Inferior parietal cortex (tissue), 1 donor: ENCODE data around the gene SHISA9.
A peak's percentile ranks its signal among the peaks of the same experiment; 100 is the strongest.

Experiments used
- DNase-seq: peaks from one replicate; pipeline ENCODE4 v3.0.0-alpha.2; 2016; ENCODE audit errors: extremely low spot score

The SHISA9 gene

GRCh38 chr16:13021996-13022395 lies 120.6 kb downstream of the SHISA9 start:
- DNase-seq, result no peak

GRCh38 chr16:13029786-13030185 lies 128.4 kb downstream of the SHISA9 start:
- DNase-seq, result no peak

DNA sequence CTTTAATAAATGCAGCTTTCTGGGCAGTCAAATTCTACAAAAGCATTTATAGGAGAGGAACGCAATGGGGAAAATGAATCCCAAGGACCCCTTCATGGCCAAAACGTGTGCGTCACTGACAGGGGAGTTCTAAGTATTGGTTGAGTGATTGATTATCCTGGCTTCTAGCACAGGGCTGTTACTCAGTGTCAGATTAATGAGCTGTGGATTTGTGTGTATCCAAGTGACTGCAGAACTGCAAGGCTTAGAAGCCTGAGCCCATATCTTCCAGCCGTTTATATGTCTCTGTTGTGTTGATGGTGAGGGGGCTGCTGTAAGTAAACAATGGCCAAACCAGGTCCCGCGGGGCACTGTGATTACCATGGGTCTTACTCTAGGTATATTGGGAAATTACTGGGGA lies 129.4 kb downstream of the SHISA9 start:
- DNase-seq, result no peak

DNA sequence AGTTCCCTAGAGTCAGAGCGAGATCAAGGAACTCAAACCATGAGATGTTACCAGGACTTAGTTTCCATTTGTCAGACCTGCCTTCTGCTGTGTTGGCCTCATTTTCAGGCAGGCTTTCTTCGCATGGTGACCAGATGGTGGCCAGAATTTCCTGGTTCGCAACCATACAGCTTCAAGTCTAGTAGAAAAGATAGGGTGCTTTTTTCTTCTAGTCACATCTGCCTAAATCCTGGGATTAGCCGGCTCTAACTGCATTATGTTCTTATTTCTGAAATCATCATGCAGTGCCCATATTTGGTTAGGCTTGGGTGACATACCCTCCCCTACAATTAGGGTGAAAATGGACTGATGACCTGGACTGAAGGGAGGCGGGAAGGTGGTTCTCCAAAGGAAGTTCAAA lies 131.5 kb downstream of the SHISA9 start:
- no peak for DNase-seq

GRCh38 chr16:13036600-13036999 lies 135.2 kb downstream of the SHISA9 start:
- DNase-seq, result peak; percentile 47

DNA sequence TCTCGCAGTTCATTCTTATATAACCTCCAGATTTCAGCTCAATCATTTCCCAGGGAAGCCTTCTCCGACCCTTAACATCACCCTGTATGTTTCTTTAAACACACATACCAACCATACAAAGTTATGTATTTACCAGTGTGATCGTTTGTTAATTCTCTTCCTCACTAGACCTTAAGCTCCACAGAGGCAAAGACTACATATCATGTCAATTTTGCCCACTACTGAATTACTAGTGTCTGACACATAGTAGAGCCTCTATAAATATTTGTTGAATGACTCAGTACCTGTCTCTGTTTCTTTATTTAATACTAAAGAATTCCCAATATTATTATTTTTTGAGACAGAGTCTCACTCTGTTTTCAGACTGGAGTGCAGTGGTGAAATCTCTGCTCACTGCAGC lies 137.2 kb downstream of the SHISA9 start:
- DNase-seq, result no peak

DNA sequence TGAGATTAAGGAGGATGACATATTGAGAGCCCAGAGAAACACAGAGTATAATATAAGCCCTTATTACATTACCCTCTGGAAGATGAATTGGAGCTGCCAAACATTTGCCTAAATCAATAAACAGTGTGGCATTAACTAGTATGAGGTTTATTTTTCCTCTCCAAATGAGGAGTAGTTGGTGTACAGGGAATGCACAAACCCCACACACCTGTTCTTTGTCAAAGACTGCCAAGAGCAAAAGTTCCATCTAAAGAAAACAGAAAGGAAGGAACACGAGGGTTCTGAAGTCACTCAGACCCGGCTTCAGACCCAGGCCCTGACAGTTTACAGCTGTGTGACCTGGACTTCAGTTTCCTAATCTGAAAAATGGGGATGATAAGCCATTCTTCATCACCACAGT lies 138.1 kb downstream of the SHISA9 start:
- DNase-seq, result no peak

DNA sequence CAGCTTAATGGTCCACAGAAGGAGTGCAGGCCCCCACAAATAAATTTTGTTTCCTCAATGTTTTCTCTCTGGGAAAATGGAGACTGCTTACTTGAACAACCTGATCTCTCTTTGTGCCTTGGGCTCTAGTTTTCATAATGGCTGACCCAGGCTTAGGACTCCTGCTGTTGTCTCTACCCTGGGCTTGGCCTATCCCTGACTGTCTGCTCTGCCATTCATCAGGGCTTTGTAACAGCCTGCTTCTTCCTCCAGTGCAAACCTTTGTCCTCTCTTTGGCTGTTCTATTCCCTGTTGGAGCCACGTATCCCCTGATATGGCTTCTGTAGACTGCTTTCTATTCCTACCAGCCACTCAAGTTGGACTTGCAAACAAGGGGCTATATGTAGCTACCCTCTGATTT lies 139.8 kb downstream of the SHISA9 start:
- DNase-seq, result no peak

DNA sequence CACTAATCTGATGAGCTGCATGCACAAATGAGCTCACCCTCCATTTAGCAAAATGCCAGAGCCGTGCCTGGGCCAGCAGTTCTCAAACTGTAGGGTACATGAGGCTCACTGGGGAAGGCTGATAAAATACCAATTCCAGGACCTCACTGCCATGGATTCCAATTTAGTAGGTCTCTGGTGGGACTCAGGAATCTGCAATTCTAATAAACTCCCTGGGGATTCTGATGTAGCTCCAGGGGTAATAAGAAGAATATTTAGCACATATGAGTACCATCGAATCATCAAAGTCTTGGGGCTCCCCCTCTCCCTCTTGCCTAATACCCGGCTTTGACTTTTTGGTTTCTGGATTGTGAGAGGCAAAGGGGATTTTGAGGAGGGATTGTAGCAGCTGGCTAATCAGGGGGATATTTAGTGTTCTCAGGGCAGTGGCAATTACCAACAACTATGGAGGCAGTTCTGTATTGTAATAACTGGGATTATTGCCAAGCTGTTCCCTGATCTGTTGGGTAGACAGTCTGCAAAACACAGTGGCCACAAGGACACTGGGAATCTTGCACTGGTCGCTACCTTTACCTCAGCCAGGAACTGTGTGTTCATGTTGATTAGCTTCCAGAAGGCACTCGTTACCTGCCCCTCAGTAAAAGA lies 140.4 kb downstream of the SHISA9 start:
- DNase-seq, result no peak

DNA sequence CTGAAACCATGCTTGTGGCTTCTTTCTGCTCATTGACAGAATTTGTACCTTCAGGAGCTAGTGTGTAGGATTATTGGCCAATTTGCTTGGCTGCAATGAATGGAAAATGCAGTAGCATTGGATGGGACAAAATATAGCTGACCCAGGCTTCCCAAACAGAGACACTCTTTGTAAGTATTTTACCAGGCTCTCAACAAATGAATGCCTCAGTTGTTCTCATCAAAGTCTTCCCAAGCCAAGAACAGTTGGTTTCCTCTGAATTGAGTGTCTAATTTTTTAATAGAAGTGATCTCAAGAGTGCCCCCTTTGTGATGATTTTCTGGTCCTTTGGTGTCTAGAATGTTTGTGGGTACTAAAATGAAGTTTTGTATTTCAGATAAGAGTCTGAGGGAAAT lies 140.9 kb downstream of the SHISA9 start:
- no peak for DNase-seq

- no peak for DNase-seq
These were observed 144.8 kb downstream of the SHISA9 start for GRCh38 chr16:13046061-13046821.

DNA sequence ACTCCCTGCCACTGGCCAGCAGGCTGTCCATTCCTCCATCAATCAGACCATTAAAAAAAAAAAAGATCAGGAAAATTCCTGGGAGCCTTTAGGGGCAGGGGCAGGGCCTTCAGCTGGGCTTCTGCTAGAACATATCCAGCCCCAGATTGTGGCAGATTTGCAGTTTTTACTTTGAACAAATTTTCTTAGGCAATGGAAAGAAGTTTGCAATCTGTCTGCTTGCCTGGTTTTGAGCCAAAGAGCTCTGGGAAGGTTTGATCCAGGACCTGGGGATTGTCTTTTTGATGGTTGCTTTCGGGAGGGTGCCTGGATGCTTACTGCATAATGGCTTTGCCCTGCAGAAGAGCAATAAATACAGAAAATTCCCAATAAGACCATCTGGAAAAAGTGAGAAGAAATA lies 145.9 kb downstream of the SHISA9 start:
- DNase-seq, result no peak

- no peak for DNase-seq
These were observed 148.3 kb downstream of the SHISA9 start for GRCh38 chr16:13049688-13050087.

GRCh38 chr16:13052431-13052830 lies 151.0 kb downstream of the SHISA9 start:
- no peak for DNase-seq

DNA sequence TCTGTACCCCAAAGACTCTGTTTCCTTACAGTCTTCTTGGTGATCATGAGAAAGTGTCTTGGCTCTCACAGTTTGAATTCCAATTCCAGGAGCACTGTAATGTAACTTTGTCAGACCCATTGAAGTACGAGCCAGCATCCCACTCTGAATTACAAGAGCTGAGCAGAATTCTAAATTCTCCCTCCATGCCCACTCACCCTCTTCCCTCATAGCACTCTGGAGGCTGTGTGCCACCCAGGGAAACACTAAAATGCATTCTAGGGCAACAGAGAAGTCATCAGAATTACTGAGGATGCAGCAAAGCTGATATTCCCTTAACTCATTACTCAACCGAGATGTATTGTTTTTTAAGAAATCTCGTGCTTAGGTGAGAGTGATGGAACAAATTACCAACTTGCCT lies 154.1 kb downstream of the SHISA9 start:
- DNase-seq, result no peak

- DNase-seq, result no peak
These were observed 155.2 kb downstream of the SHISA9 start for GRCh38 chr16:13056607-13057006.

- no peak for DNase-seq
These were observed 159.5 kb downstream of the SHISA9 start for GRCh38 chr16:13060932-13061331.

- no peak for DNase-seq
These were observed 160.3 kb downstream of the SHISA9 start for GRCh38 chr16:13061691-13062090.

DNA sequence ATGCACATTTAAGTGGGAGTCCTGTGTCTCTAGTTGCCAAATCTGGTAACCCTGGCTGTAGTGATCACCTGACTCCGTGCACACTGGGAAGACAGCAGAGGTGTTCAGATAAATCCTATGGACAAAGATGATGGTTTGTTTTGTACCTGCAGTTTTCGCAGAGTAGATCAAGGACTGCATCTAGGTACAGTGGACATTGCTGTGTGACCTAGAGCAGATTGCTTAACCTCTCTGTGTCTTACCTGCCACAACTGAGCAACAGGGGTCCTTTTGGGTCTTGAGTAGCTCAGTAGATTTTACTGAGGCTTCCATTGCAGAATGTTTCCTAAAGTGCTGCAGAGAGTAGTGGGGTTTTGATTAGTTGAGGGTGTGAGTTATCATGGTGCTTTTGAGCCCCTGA lies 160.8 kb downstream of the SHISA9 start:
- no peak for DNase-seq

DNA sequence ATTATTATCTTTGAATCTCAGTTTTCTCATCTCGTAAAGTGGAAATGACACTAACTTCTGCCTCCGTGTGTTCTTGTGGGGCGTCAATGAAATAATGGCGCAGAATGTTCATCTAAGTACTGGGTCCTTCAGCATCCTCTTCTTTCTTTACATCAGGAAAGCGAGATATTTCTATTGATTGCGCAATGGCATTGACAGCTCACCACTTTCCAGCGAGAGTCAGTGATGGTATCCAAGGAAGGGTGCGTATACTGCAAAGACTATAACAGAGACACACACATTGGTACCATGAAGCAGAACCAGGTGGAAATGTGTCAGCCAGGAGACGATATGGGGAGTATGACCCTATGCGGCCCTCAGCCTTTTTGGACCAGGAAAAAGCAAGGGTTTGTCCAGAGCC lies 162.1 kb downstream of the SHISA9 start:
- no peak for DNase-seq

DNA sequence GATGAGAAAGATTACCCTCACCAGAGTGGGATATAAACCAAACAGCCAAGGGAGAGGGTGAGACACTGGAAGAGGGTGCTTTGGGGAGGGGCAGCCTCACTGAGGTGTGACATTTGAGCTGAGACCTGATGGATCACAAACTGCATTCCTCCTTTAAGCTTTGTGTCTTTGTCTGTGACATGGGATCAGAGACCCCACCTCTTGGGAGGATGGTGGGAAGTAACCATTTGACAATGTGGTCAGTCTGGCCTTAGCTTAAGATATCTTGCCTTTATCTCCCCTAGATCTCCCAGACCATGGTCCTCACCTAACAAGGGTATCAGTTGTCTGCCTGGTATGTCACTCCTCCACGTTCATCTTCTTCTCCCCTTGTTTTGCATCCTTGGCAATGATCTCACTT lies 163.4 kb downstream of the SHISA9 start:
- no peak for DNase-seq

GRCh38 chr16:13067648-13068047 lies 166.2 kb downstream of the SHISA9 start:
- DNase-seq, result no peak

- DNase-seq, result no peak
These were observed 167.7 kb downstream of the SHISA9 start for GRCh38 chr16:13068912-13069583.
